ENCODE results near the gene MAP1B.

DNA sequence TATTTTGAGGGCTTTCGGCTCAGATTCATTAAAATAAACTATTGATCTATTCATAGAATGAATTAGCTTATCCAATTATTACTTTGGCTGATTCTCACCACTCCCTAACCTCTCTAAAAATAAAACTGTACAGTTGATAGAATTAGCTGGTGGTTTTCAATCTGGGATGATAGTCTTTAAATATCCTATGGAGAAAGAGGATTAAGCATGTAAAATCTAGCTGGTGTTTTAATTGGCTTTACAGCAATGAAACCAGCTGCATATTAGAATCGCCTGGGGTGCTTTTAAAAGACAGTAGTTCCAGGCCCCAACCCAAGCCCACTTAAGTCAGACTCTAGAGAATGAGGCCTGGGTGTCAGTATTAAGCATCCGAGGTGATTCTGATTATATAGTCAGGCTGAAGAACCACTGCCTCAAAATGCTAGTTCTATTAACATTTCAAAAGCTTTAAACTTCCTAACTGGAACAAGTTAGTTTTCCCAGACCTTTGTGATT lies 95.1 kb downstream of the MAP1B start:
- TF ChIP-seq POLR2A (IDR thresholded peaks at IDR 0.05) (no peak), CTCF (IDR thresholded peaks at IDR 0.05 in 8 of 11, conservative IDR thresholded peaks at IDR 0.05 in 3 of 11) (no peak), POLR2AphosphoS5 (IDR thresholded peaks at IDR 0.05) (no peak)
